HG03159 (cell line): ENCODE results near the gene PRKAA1.
"Not testable (repeated sequence)": the region's sequence is repeated elsewhere in the genome, so short reads cannot be mapped to it uniquely, and the experiment has no call there.

Experiments used
- ATAC-seq: cut with Tn5 transposase; IDR thresholded peaks from one replicate; pipeline ENCODE4 v1.9.1; 2021; ENCODE audit warnings: mild to moderate bottlenecking, moderate library complexity; ENCODE audit not compliant: unreplicated experiment

The PRKAA1 gene

DNA sequence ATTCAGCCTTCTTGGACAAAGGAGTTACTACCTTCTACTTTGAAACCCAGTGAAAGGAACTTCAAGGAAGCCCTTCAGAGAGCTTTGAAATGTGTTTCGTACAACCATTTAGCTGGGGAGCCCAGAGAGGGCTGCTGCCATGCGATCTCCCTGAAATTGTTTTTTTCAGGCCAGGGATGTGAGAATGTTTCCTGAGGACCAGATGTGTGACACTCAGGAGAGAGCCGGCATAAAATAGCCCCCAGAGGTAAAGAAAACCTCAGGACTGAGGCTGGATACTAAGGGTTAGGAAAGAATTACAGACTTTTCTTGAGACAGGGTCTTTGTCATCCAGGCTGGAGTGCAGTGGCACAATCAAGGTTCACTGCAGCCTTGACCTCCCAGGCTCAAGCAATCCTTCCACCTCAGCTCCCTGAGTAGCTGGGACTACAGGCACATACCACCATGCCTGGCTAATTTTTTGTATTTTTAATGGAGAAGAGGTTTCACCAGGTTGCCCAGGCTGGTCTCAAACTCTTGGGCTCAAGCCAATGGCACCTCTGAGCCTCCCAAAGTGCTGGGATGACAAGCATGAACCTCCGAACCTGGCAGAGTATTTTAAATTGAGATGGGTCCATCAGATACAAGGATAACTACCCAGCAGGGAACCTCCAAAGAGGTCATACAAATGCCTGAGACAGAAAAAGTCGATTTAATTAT lies 28.5 kb upstream of the PRKAA1 start:
- no peak for ATAC-seq

GRCh38 chr5:40825461-40826043 lies 27.4 kb upstream of the PRKAA1 start:
- ATAC-seq = not testable (repeated sequence)

GRCh38 chr5:40823459-40823858 lies 25.3 kb upstream of the PRKAA1 start:
- ATAC-seq = no peak

DNA sequence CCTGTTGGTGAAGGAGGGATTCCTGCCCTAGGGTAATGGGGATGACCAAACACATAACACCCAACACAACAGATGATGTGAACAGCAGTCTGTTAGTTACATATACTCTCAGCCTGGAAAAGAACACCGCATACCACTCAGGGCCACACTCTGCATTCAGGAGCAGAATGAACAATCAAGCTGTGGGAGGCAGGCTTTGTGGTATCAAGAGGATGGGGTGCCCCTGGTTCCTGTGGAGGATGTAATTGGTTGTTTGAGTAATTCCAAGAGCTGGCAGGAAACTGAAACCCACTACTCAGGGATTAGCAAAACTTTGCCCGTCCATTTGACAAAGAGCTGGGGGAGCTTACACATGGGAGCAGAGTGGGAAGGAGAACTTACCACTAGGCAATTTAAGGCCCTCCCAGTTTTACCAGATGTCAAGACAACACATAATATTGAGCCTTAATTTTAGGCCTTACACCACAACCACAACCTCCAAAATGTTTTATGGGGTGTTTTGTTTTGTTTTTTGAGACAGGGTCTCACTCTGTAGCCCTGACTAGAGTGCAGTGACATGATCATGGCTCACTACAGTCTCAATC lies 15.6 kb upstream of the PRKAA1 start:
- ATAC-seq = no peak

GRCh38 chr5:40812125-40812524 lies 14.0 kb upstream of the PRKAA1 start:
- no peak for ATAC-seq

GRCh38 chr5:40801771-40802562 lies 3.8 kb upstream of the PRKAA1 start:
- ATAC-seq = no peak

- ATAC-seq = no peak
These were observed 1.1 kb upstream of the PRKAA1 start for GRCh38 chr5:40799258-40799657.

DNA sequence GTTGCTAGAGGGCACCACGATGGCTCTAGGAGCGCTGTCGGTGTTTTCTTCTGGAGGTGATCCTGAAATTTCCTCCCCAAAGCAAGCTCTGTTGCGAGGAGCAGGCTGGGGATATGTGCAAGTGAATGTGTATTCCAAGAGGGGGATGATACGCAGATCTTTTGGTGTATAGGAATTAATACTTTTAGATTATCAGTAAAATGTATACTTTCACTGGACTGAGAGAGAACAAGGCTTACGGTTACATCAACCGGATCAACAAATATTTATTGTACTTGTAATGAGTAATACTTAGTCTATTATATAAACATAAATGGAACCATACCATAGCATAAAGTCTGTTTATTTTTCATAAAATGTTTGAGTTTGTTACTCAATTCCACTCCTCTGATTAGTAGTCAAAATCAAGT lies 632 bp upstream of the PRKAA1 start:
- no peak for ATAC-seq

DNA sequence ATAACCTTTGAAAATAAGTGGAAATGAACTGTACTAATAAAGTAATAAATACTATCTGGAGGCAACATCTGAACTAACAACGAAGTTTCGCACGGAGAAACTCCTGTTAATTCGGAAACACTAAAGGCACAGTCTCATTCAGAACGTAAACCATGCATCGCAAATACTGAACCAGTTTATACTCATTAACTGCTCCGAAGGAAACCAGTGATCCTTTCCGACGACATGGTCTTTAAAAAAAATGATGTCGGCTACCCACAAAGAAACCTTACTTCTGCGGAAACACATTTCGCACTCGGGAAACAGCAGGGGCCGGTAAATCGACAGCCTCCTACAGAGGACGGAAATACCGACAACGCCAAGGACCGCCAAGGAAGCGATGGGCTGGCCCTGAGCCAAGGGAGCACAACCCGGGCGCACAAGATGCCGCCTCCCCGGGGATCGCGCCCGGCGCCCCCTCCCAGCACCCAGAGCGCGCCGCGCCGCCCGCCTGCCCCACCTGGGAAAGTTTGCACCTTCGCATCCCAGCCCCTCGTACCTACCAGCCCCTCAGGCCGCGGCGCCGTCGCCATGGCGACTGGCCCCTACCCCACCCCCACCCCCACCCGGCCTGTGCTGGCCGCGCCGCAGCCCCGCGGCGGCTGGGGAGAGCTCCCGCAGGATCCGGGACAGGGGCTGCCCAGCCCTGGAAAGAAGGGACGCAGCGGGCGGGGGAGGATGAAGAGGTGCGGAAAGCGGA lies 732 bp downstream of the PRKAA1 start:
- ATAC-seq = peak; percentile 36

DNA sequence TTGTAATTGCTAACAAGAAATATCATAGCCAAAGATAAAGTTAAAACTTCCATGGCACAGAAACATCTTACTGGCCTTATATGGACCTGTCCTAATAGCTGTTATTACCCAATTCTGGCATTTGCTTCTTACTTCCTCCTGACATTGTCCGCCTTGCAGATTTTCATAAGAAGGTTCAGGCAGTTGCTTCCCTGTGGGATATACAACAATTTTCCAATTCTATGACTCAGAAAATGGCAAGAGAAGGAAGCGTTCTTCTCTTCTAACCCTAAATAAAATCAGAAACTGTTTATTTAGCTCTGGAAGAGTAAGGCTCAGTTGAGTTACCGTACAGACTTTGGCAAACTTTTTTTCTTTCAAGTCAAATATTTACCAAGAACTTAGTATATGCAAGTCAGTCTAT lies 1.7 kb downstream of the PRKAA1 start:
- ATAC-seq = no peak

DNA sequence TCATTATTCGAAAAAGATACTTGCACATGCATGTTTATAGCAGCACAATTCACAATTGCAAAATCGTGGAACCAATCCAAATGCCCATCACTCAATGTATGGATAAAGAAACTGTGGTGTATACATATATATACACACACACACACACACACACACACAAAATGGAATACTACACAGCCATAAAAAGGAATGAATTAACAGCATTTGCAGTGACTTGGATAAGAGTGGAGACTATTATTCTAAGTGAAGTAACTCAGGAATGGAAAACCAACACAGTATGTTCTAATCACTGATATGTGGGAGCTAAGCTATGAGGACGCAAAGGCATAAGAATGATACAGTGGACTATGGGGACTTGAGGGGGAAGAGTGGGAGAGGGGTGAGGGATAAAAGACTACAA lies 3.3 kb downstream of the PRKAA1 start:
- not testable (repeated sequence) for ATAC-seq

- not testable (repeated sequence) for ATAC-seq
These were observed 3.8 kb downstream of the PRKAA1 start for GRCh38 chr5:40794340-40794739.

DNA sequence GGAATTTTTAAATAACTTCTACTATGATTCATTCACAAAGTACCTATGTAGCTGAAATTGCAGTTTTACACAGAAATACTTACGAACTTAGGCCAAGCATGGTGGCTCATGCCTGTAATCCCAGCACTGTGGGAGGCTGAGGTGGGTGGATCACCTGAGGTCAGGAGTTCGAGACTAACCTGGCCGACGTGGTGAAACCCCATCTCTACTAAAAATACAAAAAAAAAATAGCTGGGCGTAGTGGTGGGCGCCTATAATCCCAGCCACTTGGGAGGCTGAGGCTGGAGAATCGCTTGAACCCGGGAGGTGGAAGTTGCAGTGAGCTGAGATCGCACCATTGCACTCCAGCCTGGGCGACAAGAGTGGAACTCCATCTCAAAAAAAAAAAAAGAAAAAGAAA lies 5.5 kb downstream of the PRKAA1 start:
- ATAC-seq = not testable (repeated sequence)

DNA sequence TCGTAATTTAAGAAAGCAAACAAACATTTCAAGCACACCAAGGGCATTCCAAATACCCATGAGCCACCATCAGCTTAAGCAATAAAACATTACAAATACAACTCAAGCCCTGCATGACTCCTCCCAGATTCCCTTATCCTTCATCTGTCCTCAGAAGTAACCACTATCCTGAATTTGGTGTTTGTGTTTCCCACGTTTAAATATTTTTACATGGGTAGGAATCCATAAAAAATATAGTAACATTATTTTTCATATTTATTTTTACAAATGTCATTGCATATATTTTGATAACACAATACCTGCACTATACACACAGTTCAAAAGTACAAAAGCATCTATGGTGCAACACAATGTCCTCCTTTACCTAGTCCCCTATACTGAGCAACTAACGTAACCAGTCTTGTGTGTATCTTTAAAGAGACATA lies 6.4 kb downstream of the PRKAA1 start:
- no peak for ATAC-seq

DNA sequence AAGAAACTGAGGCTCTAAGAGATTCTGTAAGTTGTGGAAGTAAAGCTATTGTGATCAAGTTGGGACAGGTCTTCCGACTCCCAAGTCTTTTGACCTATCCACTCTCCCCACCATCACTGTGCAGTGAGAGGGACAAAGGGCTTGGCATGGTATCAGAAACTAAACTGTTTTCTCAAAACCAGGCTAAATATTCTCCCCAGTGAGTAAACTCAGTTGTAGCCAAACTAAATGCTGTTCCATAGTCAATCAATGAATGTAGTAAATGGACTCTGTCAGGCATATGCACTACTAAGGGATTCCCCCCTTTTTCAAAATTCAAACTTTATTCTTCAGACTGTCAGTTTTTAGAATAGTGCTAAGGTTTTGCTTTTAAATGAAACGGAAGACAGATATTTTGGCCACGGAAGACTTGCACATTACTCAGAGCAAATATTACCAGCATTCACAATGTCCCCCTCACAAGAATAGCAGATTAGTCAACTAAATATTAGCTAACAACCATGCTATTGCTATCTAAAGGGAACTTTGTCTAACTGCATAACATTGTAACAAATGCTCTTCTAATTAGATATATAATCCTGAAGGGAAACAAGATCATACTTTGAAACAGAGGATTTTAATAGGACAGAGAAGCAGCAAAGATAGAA lies 7.1 kb downstream of the PRKAA1 start:
- ATAC-seq = no peak

- ATAC-seq = not testable (repeated sequence)
These were observed 9.2 kb downstream of the PRKAA1 start for GRCh38 chr5:40788941-40789340.

DNA sequence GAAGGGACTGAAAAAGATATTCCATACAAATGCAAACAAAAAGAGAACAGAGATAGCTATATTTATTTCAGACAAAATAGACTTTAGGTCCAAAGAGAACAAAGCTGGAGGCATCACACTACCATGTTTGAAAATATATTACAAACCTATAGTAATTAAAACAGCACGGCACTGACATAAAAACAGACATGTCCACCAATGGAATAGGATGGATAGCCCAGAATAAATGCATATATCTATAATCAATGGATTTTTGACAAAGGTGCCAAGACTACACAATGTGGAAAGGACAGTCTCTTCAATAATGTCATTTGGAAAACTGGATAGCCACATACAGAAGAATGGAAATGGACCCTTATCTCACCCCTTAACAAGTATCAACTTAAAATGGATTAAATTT lies 10.2 kb downstream of the PRKAA1 start:
- no peak for ATAC-seq

DNA sequence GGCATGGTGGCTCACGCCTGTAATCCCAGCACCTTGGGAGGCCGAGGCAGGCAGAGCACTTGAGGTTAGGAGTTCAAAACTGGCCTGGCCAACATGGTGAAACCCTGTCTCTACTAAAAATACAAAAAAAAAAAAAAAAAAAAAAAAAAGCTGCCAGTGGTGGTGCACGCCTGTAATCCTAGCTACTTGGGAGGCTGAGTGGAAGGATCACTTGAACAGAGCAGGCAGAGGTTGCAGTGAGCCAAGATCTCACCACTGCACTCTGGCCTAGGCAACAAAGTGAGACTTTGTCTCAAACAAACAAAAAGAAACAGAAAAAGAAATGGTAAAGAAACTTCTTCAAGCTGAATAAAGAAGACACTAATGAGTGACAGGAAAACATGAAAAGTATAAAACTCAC lies 11.5 kb downstream of the PRKAA1 start:
- not testable (repeated sequence) for ATAC-seq

DNA sequence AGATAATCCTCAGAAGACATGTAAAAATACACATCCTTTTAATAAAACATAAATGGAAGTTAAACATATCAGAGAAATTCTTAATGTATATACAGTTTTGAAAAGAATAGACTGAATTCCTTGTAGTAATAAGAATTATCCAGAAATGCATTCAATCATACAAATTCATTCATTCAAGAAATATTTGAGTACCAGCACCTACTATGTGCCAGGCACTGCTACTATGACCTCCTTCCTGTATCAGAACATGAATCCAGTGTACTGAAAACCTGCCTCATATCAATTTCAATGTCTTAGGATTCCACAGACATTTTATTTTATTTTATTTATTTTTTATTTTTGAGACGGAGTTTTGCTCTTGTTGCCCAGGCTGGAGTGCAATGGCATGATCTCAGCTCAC lies 13.3 kb downstream of the PRKAA1 start:
- no peak for ATAC-seq

- no peak for ATAC-seq
These were observed 14.0 kb downstream of the PRKAA1 start for GRCh38 chr5:40784027-40784653.
